Adrenal gland (tissue), 12 donors: ENCODE results near the gene MPP2. TPM values are rescaled to one million over a fixed set of nuclear protein-coding genes. Genes with fewer than 3 reads are reported as not detected.

Experiments
- DNase-seq, 7 donors: peaks; one replicate each; pipeline ENCODE4 v3.0.0-alpha.2; 2019 to 2020
- H3K27ac ChIP-seq, 5 donors: fragments of 200-600 bp; sonication (generic) in 4 of 5; 1 replicate in 3 of 5; 2 replicates in 2 of 5; pipeline versions ENCODE4 v1.5.1 to v1.8.0; 2016 to 2020; ENCODE audit warnings: mild to moderate bottlenecking in 1 of 5
- H3K27me3 ChIP-seq: fragments of 200-600 bp; 2 replicates; pipeline ENCODE4 v1.8.0; 2021
- H3K36me3 ChIP-seq, 2 donors: fragments of 200-600 bp; replicated peaks in 1 of 2; 1 replicate in 1 of 2; 2 replicates in 1 of 2; pipeline versions ENCODE4 v1.5.1 to v1.8.0; 2018 to 2022
- H3K4me1 ChIP-seq, 2 donors: fragments of 200-600 bp; replicated peaks in 1 of 2; 1 replicate in 1 of 2; 2 replicates in 1 of 2; pipeline versions ENCODE4 v1.5.1 to v1.8.0; 2018 to 2021
- H3K4me3 ChIP-seq, 4 donors: fragments of 200-600 bp; sonication (generic) in 3 of 4; one replicate each; pipeline ENCODE4 v1.5.1; 2016 to 2018
- H3K9me3 ChIP-seq, 3 donors: fragments of 200-600 bp; sonication (generic) in 1 of 3; replicated peaks in 1 of 3; 1 replicate in 2 of 3; 2 replicates in 1 of 3; pipeline versions ENCODE4 v1.5.1 to v1.8.0; 2016 to 2021
- CTCF ChIP-seq, 6 experiments: fragments of 450-650 bp in 4 of 6; fragments of 200-600 bp in 2 of 6; sonication (generic) in 1 of 6; IDR thresholded peaks; 1 replicate in 5 of 6; 2 replicates in 1 of 6; pipeline versions ENCODE4 v1.5.1 to v1.8.0; 2016 to 2021; ENCODE audit warnings: antibody characterized with exemption in 6 of 6, mild to moderate bottlenecking in 2 of 6, moderate library complexity in 1 of 6
- POLR2A ChIP-seq, 2 donors: fragments of 450-650 bp; IDR thresholded peaks; one replicate each; pipeline ENCODE4 v1.6.1; 2017; ENCODE audit warnings: antibody characterized with exemption in 2 of 2, mild to moderate bottlenecking in 2 of 2, moderate library complexity in 1 of 2
- WGBS, 4 donors: extraction: QIAGEN DNeasy Blood & Tissue Kit in 2 of 4; methylation state at CpG; one replicate each; pipeline versions ENCODE4 v1.1.5 to v1.1.7; 2013 to 2017; 5-methylcytosine and 5-hydroxymethylcytosine counted together
- intact Hi-C, 2 donors: fragments of 100-400 bp; cut with DNase I; formaldehyde crosslinking; loops; one replicate each; pipeline versions ENCODE4 v1.14.1 to v1.15.0; 2022 to 2023
- polyA plus RNA-seq, 3 donors: library from polyadenylated mRNA; stranded (reverse); fragments of 200-250 nt in 2 of 3; fragments of 350-450 nt in 1 of 3; fragmentation: Illumina TruSeq in 1 of 3; extraction: RNeasy Lipid Tissue Mini Kit (QIAGEN cat#74804) in 1 of 3; gene quantifications; one replicate each; pipeline ENCODE4 v1.2.3, GENCODE V29; 2013 to 2014
- total RNA-seq, 9 donors: library from RNA; depleted of rRNA in 4 of 9; stranded (reverse); fragments of >200 nt in 4 of 9; fragments of 120-200 nt in 1 of 9; fragmentation: NEBNext Ultra II Directional in 1 of 9; extraction: Animal tissue kit (Norgen Biotek cat#: 25700) in 1 of 9; gene quantifications; one replicate each; pipeline versions ENCODE4 v1.1.0 to v1.2.4, GENCODE V29; 2013 to 2023
- donor health status: healthy with polysubstance abuse.
- donor health status: Bipolar disorder and iron deficiency.
- donor health status: DM: yes; HTN: yes; CAD: no.
- donor health status: DM: no; HTN: no; CAD: no.
- donor health status: DM: no; HTN: no; CAD: no.
- donor health status: DM: yes; HTN: yes; CAD: no.

The MPP2 gene
- total and polyA plus RNA-seq, 12 donors = 0.29 to 16.0 (median 2.4) TPM

DNA sequence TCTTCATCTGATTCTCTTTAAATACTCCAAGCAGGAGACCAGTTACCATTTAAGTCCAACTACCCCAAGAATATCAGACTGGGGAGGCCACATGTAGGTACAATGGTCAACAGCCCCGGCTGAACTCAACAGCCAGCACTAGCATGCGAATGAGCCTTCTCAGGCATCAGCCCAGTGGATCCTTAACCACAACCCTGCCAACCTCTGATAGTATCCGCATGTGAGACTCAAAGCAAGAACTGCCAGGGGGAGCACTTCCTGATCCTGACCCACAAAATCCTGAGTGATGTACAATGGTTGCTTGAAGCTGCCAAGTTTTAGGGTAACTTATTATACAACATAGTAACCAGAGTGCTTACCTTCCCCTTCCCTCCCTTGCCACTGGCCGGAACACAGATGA is 42.4 kb upstream of the MPP2 start:
- intact Hi-C loops = loop anchor here in 1 of 2 donors (10.0 kb wide), 1 partner anchor 215 kb away; no protein-coding TSS in a partner anchor
- Histone ChIP-seq H3K27ac (no peak overlapping the region), H3K4me3 (no peak overlapping the region), H3K9me3 (no peaks in the 10 kb centered on the region), H3K36me3 (no peaks in the 10 kb centered on the region), H3K27me3 (peaks cover 29% of the 10 kb centered on the region), H3K4me1 (no peaks in the 10 kb centered on the region)
- no peak for DNase-seq
- TF ChIP-seq POLR2A (IDR thresholded peaks at IDR 0.05) = no peak
- no peak for TF ChIP-seq CTCF (IDR thresholded peaks at IDR 0.05)
- 64 to 81% (median 71%) methylated on average over 2 to 4 of the region's 4 CpGs for WGBS, 4 donors

- Histone ChIP-seq H3K4me1 (no peaks in the 10 kb centered on the region), H3K36me3 (no peaks in the 10 kb centered on the region), H3K4me3 (no peak overlapping the region), H3K27me3 (peaks cover 12% of the 10 kb centered on the region), H3K27ac (no peak overlapping the region), H3K9me3 (no peaks in the 10 kb centered on the region)
- TF ChIP-seq POLR2A (IDR thresholded peaks at IDR 0.05) (no peak), CTCF (IDR thresholded peaks at IDR 0.05) (no peak)
- intact Hi-C loops = loop anchor here in 1 of 2 donors (10.0 kb wide), 1 partner anchor 218 kb away; no protein-coding TSS in a partner anchor
- 45 to 68% (median 60%) methylated on average over 3 to 4 of the region's 4 CpGs for WGBS, 4 donors
- DNase-seq = no peak
Measured at GRCh38 chr17:43946781-43947180, 39.4 kb upstream of the MPP2 start.

DNA sequence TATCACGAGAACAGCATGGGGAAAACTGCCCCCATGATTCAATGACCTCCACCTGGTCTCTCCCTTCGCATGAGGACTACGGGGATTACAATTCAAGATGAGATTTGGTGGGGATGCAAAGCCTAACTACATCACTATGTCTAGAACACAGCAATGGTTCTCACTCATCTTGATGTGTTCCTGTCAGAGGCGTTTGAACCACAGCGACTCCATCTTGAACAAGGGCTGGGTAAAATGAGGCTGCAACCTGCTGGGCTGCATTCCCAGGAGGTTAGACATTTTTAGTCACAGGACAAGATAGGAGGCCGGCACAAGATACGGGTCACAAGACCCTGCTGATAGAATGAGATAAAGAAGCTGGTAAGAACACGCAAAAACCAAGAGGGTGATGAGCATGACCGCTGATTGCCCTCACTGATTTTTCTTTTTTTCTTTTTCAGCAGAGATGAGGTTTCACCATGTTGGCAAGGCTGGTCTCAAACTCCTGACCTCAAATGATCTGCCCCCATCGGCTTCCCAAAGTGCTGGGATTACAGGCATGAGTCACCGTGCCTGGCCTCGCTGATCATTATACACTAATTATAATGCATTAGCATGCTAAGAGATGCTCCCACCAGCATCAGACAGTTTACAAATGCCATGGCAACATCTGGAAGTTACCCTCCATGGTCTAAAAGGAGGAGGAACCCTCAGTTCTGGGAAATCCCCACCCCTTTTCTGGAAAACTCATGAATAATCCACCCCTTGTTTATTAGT is 37.9 kb upstream of the MPP2 start:
- no peaks in the 10 kb centered on the region for H3K36me3 ChIP-seq
- intact Hi-C loops = loop anchor here in 1 of 2 donors (2.0 to 10.0 kb wide), 2 partner anchors 50 to 220 kb away; no protein-coding TSS in a partner anchor
- no peaks in the 10 kb centered on the region for H3K9me3 ChIP-seq
- whole genome bisulfite sequencing, 4 donors = 59 to 81% (median 73%) methylated on average over 12 of the region's 12 CpGs
- TF ChIP-seq POLR2A (IDR thresholded peaks at IDR 0.05) = no peak
- no peak for TF ChIP-seq CTCF (IDR thresholded peaks at IDR 0.05)
- no peak for DNase-seq
- H3K27ac ChIP-seq = no peak overlapping the region
- H3K27me3 ChIP-seq = no peaks in the 10 kb centered on the region
- no peak overlapping the region for H3K4me3 ChIP-seq
- no peaks in the 10 kb centered on the region for H3K4me1 ChIP-seq

DNA sequence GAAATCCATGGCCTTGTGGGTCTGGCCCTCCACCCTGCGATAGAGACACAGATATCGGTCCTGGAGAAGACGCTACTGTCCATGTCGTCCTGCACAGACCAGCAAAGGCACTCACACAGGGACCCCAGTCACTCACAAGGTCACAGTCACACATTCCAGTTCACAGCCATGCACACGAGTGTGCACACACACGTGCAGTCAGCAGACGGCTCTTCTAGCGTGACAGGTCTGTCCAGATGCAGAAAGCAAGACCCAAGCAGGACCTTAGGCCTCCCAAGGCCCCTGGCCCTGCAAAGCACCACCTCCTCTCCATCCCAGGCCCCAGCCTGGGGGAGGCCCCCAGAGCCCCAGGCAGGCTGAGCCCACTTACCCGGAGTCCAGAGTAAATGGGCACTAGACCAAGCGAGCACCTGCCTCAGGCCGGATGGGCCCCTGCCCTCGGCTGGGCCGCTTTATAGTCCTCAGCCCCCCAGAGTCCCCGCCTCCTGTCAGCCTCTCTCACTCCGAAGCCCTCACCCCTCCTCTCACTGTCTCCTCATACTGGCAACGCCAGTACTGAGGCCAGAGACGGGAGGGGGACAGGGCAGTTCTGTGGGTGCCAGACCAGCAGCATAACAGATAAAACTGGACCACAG is 34.8 kb upstream of the MPP2 start, which contains the start of gene PPY:
Gene PPY (minus strand): TSS at position 426 of the 635 bp plus-strand sequence. CDS start 822 bp downstream, outside the sequence.
- Histone ChIP-seq H3K36me3 (no peaks in the 10 kb centered on the region), H3K27ac (no peak within 1 kb of the TSS), H3K27me3 (peaks cover 7% of the 10 kb centered on the region), H3K4me1 (no peaks in the 10 kb centered on the region), H3K4me3 (no peak within 1 kb of the TSS), H3K9me3 (no peaks in the 10 kb centered on the region)
- DNase-seq = no peak
- TF ChIP-seq CTCF (IDR thresholded peaks at IDR 0.05) (no peak), POLR2A (IDR thresholded peaks at IDR 0.05) (no peak)
- intact Hi-C loops = loop anchor here (5.0 to 10.0 kb wide), 3 partner anchors 55 to 223 kb away; no protein-coding TSS in a partner anchor
- WGBS, 4 donors = 81 to 85% (median 84%) methylated on average over 10 to 17 of the region's 17 CpGs
